Transverse colon (tissue), 4 donors: ENCODE results near the gene ASAP3. TPM values are rescaled to one million over a fixed set of nuclear protein-coding genes. Genes with fewer than 3 reads are reported as not detected.

Experiments
- DNase-seq: peaks from one replicate; pipeline ENCODE4 v3.0.0-alpha.2; 2019
- H3K27ac ChIP-seq, 4 donors: fragments of 200-600 bp; sonication (generic); 2 replicates each; pipeline ENCODE4 v1.5.1; 2016 to 2018; ENCODE audit warnings: inconsistent platforms in 4 of 4
- H3K27me3 ChIP-seq: fragments of 200-600 bp; sonication (generic); 2 replicates; pipeline ENCODE4 v1.5.1; 2017; ENCODE audit warnings: inconsistent platforms
- H3K36me3 ChIP-seq, 4 donors: fragments of 200-600 bp; sonication (generic); 2 replicates each; pipeline ENCODE4 v1.5.1; 2017 to 2019; ENCODE audit warnings: inconsistent platforms in 4 of 4
- H3K4me1 ChIP-seq, 4 donors: fragments of 200-600 bp; sonication (generic); 2 replicates each; pipeline ENCODE4 v1.5.1; 2017 to 2020; ENCODE audit warnings: inconsistent platforms in 4 of 4
- H3K4me3 ChIP-seq, 4 donors: fragments of 200-600 bp; sonication (generic); 1 replicate in 1 of 4; 2 replicates in 3 of 4; pipeline versions ENCODE4 v1.5.1 to v1.6.1; 2017 to 2019; ENCODE audit warnings: inconsistent platforms in 4 of 4
- H3K9me3 ChIP-seq, 2 donors: fragments of 200-600 bp; sonication (generic); 2 replicates each; pipeline ENCODE4 v1.5.1; 2017 to 2019; ENCODE audit warnings: inconsistent platforms in 2 of 2
- CTCF ChIP-seq, 5 experiments: fragments of 200-600 bp in 3 of 5; fragments of 450-650 bp in 2 of 5; sonication (generic) in 3 of 5; IDR thresholded peaks; 1 replicate in 2 of 5; 2 replicates in 3 of 5; pipeline ENCODE4 v1.5.1; 2016 to 2017; ENCODE audit warnings: antibody characterized with exemption in 5 of 5, inconsistent platforms in 3 of 5, mild to moderate bottlenecking in 2 of 5, moderate library complexity in 1 of 5
- EP300 ChIP-seq: sonication (generic); formaldehyde crosslinking; IDR thresholded peaks from one replicate; pipeline ENCODE4 v1.6.1; 2017; ENCODE audit warnings: antibody characterized with exemption, low read depth
- POLR2A ChIP-seq: fragments of 450-650 bp; IDR thresholded peaks from one replicate; pipeline ENCODE4 v1.6.1; 2016; ENCODE audit warnings: antibody characterized with exemption, mild to moderate bottlenecking, moderate library complexity
- POLR2AphosphoS5 ChIP-seq, 3 donors: sonication (generic); formaldehyde crosslinking; IDR thresholded peaks; one replicate each; pipeline ENCODE4 v1.6.1; 2016; ENCODE audit warnings: antibody characterized with exemption in 3 of 3
- WGBS, 2 donors: methylation state at CpG; one replicate each; pipeline ENCODE4 v1.1.5; 2018; ENCODE audit warnings: low coverage in 1 of 2; 5-methylcytosine and 5-hydroxymethylcytosine counted together
- in situ Hi-C, 4 donors: fragments of 200-750 bp; cut with MboI; loops; one replicate each; pipeline versions ENCODE4 v1.15.0 to v1.15.1; 2017; ENCODE audit warnings: low sequenced_read_pairs in 3 of 4, low pct_ligation_motif_present in 1 of 4, low pct_unique_long_range_greater_than_20kb in 1 of 4
- intact Hi-C: fragments of 100-400 bp; cut with DNase I; formaldehyde crosslinking; loops from one replicate; pipeline ENCODE4 v1.15.1; 2023; ENCODE audit warnings: low total_unique reads
- total RNA-seq, 4 donors: library from RNA; depleted of rRNA; stranded (reverse); fragments of >200 nt; gene quantifications; one replicate each; pipeline ENCODE4 v1.1.0, GENCODE V29; 2016

ASAP3 gene
- total RNA-seq, 4 donors from 2014 or later = 38.2 to 62.9 (median 48.3) TPM

GRCh38 chr1:23393706-23394105 lies 90.3 kb downstream of the ASAP3 start:
- in situ Hi-C loops (no loop called here), intact Hi-C loops (no loop called here)
- DNase-seq = peak; percentile 25
- H3K9me3 ChIP-seq = no peaks in the 10 kb centered on the region
- H3K4me3 ChIP-seq = no peak overlapping the region
- H3K27ac ChIP-seq = peak overlapping the region; percentile 73 to 86 (median 79)
- H3K27me3 ChIP-seq = no peaks in the 10 kb centered on the region
- peaks cover 0 to 26% (median 18%) of the 10 kb centered on the region in 4 donors for H3K4me1 ChIP-seq
- TF ChIP-seq CTCF (IDR thresholded peaks at IDR 0.05) = no peak
- TF ChIP-seq POLR2A = no peak
- peak in 2 of 3 donors; percentile 9 to 10 for TF ChIP-seq POLR2AphosphoS5 (IDR thresholded peaks at IDR 0.05)
- TF ChIP-seq EP300 = no peak
- 87% methylated on average over 13 of the region's 15 CpGs; no CpG with 5 or more reads in 1 of the 2 donors for WGBS, 2 donors
- H3K36me3 ChIP-seq = peaks cover 0 to 8% (median 0%) of the 10 kb centered on the region in 4 donors

- in situ Hi-C loops = no loop called here
- H3K36me3 ChIP-seq = peaks cover 0 to 4% (median 0%) of the 10 kb centered on the region in 4 donors
- TF ChIP-seq CTCF (IDR thresholded peaks at IDR 0.05) (no peak), POLR2A (no peak), POLR2AphosphoS5 (IDR thresholded peaks at IDR 0.05) (no peak), EP300 (no peak)
- no peak overlapping the region for H3K4me3 ChIP-seq
- H3K27ac ChIP-seq = no peak overlapping the region
- intact Hi-C loops = no loop called here
- H3K4me1 ChIP-seq = peaks cover 0 to 26% (median 18%) of the 10 kb centered on the region in 4 donors
- H3K27me3 ChIP-seq = no peaks in the 10 kb centered on the region
- no peak for DNase-seq
- 49 to 70% methylated on average over 2 of the region's 2 CpGs for WGBS, 2 donors
- no peaks in the 10 kb centered on the region for H3K9me3 ChIP-seq
These were observed 91.7 kb downstream of the ASAP3 start for GRCh38 chr1:23392125-23392855.

GRCh38 chr1:23389837-23390321 lies 94.1 kb downstream of the ASAP3 start:
- peaks cover 0 to 25% (median 12%) of the 10 kb centered on the region in 4 donors for H3K4me1 ChIP-seq
- TF ChIP-seq EP300 (no peak), POLR2A (no peak), CTCF (IDR thresholded peaks at IDR 0.05) (no peak)
- 40 to 81% methylated on average over 3 to 9 of the region's 9 CpGs for WGBS, 2 donors
- no peaks in the 10 kb centered on the region for H3K27me3 ChIP-seq
- intact Hi-C loops = no loop called here
- H3K9me3 ChIP-seq = no peaks in the 10 kb centered on the region
- H3K36me3 ChIP-seq = no peaks in the 10 kb centered on the region
- no peak overlapping the region for H3K27ac ChIP-seq
- no peak for DNase-seq
- H3K4me3 ChIP-seq = no peak overlapping the region
- in situ Hi-C loops = no loop called here

- WGBS, 2 donors = 78% methylated on average over 8 of the region's 8 CpGs; no CpG with 5 or more reads in 1 of the 2 donors
- H3K9me3 ChIP-seq = no peaks in the 10 kb centered on the region
- H3K36me3 ChIP-seq = no peaks in the 10 kb centered on the region
- DNase-seq = no peak
- H3K27ac ChIP-seq = no peak overlapping the region
- no peak for TF ChIP-seq POLR2AphosphoS5 (IDR thresholded peaks at IDR 0.05)
- no peak for TF ChIP-seq EP300
- TF ChIP-seq POLR2A = no peak
- TF ChIP-seq CTCF (IDR thresholded peaks at IDR 0.05) = no peak
- intact Hi-C loops = no loop called here
- no peaks in the 10 kb centered on the region for H3K27me3 ChIP-seq
- peaks cover 0 to 21% (median 0%) of the 10 kb centered on the region in 4 donors for H3K4me1 ChIP-seq
- H3K4me3 ChIP-seq = no peak overlapping the region
- in situ Hi-C loops = no loop called here
These were observed 96.5 kb downstream of the ASAP3 start for GRCh38 chr1:23387494-23387893.
